ENCODE data around the gene MEIS2. TPM values are rescaled to one million over a fixed set of nuclear protein-coding genes. Genes with fewer than 3 reads are reported as not detected.

MEIS2 gene
- total RNA-seq, 1 donor from 2014 or later = 13.0 TPM

GRCh38 chr15:36959746-36960145 lies 140.6 kb downstream of the MEIS2 start:
- Mint-ChIP-seq H3K4me1 (ENCODE audit: unreplicated experiment) (no peaks in the 10 kb centered on the region), H3K27me3 (ENCODE audit: unreplicated experiment) (no peaks in the 10 kb centered on the region), H3K4me3 (ENCODE audit: unreplicated experiment) (no peak overlapping the region), H3K9me3 (ENCODE audit: unreplicated experiment) (no peaks in the 10 kb centered on the region), H3K27ac (ENCODE audit: unreplicated experiment) (no peak overlapping the region), H3K36me3 (ENCODE audit: low read depth, unreplicated experiment) (no peaks in the 10 kb centered on the region)
- TF ChIP-seq, protein P1, sequence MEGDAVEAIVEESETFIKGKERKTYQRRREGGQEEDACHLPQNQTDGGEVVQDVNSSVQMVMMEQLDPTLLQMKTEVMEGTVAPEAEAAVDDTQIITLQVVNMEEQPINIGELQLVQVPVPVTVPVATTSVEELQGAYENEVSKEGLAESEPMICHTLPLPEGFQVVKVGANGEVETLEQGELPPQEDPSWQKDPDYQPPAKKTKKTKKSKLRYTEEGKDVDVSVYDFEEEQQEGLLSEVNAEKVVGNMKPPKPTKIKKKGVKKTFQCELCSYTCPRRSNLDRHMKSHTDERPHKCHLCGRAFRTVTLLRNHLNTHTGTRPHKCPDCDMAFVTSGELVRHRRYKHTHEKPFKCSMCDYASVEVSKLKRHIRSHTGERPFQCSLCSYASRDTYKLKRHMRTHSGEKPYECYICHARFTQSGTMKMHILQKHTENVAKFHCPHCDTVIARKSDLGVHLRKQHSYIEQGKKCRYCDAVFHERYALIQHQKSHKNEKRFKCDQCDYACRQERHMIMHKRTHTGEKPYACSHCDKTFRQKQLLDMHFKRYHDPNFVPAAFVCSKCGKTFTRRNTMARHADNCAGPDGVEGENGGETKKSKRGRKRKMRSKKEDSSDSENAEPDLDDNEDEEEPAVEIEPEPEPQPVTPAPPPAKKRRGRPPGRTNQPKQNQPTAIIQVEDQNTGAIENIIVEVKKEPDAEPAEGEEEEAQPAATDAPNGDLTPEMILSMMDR (IDR thresholded peaks at IDR 0.05; ENCODE audit: unreplicated experiment) = no peak
- DNase-seq (ENCODE audit: low spot score) = no peak

DNA sequence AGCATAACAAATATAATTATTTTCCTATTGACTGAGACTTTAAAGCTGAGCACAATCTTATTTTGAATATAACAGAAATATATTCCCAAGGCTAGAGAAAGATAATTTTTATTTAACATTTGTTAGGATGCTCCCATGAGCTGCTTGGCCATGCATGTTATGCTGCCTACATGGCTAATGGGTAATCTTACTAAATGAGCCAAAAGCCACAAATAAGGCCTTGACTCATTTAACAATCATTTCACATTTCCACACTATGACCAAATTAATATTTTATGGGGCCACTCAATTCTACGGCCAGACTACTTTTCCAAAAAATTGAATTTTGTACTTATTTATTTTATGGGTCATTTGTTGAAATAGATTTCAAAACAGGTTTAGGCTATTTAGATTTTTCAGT lies 141.7 kb downstream of the MEIS2 start:
- Mint-ChIP-seq H3K4me3 (ENCODE audit: unreplicated experiment) (no peak overlapping the region), H3K4me1 (ENCODE audit: unreplicated experiment) (no peaks in the 10 kb centered on the region), H3K36me3 (ENCODE audit: low read depth, unreplicated experiment) (no peaks in the 10 kb centered on the region), H3K9me3 (ENCODE audit: unreplicated experiment) (no peaks in the 10 kb centered on the region), H3K27ac (ENCODE audit: unreplicated experiment) (no peak overlapping the region), H3K27me3 (ENCODE audit: unreplicated experiment) (no peaks in the 10 kb centered on the region)
- no peak for DNase-seq (ENCODE audit: low spot score)
- TF ChIP-seq, protein P1 (IDR thresholded peaks at IDR 0.05; ENCODE audit: unreplicated experiment) = no peak

DNA sequence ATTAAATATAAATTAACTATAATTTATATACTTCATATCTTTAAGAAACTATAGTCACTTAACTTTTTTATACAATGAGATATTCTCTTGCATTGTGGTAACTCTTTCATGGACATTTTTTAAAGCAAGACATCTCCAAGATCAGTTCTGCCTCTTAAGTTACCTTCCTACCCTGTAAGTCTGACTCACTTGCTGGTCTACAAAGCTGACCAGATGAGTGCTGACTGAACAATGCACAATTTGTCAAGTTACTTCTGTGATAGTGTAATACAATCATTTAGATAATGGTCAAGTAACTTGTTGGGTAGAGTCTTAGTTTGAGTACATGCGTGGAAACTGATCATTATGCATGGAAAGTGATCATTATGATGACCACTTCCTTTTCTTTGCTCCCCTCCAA lies 145.9 kb downstream of the MEIS2 start:
- Mint-ChIP-seq H3K4me3 (ENCODE audit: unreplicated experiment) (no peak overlapping the region), H3K27ac (ENCODE audit: unreplicated experiment) (no peak overlapping the region), H3K4me1 (ENCODE audit: unreplicated experiment) (no peaks in the 10 kb centered on the region), H3K27me3 (ENCODE audit: unreplicated experiment) (no peaks in the 10 kb centered on the region), H3K36me3 (ENCODE audit: low read depth, unreplicated experiment) (no peaks in the 10 kb centered on the region), H3K9me3 (ENCODE audit: unreplicated experiment) (no peaks in the 10 kb centered on the region)
- TF ChIP-seq, protein P1 (IDR thresholded peaks at IDR 0.05; ENCODE audit: unreplicated experiment) = no peak
- no peak for DNase-seq (ENCODE audit: low spot score)

DNA sequence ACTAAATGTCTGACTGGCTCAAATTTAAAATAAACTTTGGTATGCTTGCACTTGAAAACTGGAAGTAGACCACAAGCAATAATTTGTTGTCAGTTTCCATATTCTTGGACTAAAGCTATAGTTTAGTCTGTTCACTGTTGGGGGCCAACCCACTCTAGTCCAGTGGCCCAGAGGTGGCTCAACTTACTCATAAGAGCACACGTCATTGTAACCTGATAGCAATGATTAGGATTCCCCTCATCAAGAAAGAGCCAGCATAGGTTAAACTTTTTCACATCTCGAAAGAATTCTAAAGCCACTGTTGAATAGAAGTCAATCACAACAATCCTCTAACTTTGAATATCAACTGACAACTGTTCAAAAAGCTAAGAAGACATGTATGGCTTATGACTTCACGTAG lies 147.0 kb downstream of the MEIS2 start:
- DNase-seq (ENCODE audit: low spot score) = no peak
- Mint-ChIP-seq H3K27ac (ENCODE audit: unreplicated experiment) (no peak overlapping the region), H3K4me1 (ENCODE audit: unreplicated experiment) (no peaks in the 10 kb centered on the region), H3K4me3 (ENCODE audit: unreplicated experiment) (no peak overlapping the region), H3K9me3 (ENCODE audit: unreplicated experiment) (no peaks in the 10 kb centered on the region), H3K36me3 (ENCODE audit: low read depth, unreplicated experiment) (no peaks in the 10 kb centered on the region), H3K27me3 (ENCODE audit: unreplicated experiment) (no peaks in the 10 kb centered on the region)
- TF ChIP-seq, protein P1 (IDR thresholded peaks at IDR 0.05; ENCODE audit: unreplicated experiment) = no peak

DNA sequence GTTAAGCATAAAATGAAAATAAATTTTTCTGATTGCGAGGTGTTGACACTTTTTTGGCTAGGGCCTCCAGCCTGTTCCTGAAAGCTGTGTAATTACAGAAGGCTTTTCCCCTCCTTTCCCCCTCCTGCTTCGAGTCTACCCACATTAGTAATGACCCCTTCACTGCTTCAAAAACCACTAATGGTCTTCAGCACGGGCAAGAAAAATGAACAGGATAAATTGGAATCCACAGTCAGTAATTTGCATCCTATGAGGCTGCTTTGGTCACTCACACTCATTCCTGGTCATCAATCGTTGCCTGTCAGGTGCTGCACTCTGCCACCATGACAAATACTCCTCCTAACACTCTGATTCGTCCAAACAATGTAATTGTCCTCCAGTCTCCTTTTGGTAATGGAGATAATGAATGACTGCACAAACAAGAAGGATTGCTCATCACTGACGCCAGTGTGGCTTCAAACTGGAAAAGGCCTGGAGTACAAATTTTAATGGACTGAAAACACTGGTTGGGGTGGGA lies 148.6 kb downstream of the MEIS2 start:
- DNase-seq (ENCODE audit: low spot score) = no peak
- Mint-ChIP-seq H3K4me3 (ENCODE audit: unreplicated experiment) (no peak overlapping the region), H3K27me3 (ENCODE audit: unreplicated experiment) (no peaks in the 10 kb centered on the region), H3K4me1 (ENCODE audit: unreplicated experiment) (no peaks in the 10 kb centered on the region), H3K36me3 (ENCODE audit: low read depth, unreplicated experiment) (no peaks in the 10 kb centered on the region), H3K9me3 (ENCODE audit: unreplicated experiment) (no peaks in the 10 kb centered on the region), H3K27ac (ENCODE audit: unreplicated experiment) (no peak overlapping the region)
- TF ChIP-seq, protein P1 (IDR thresholded peaks at IDR 0.05; ENCODE audit: unreplicated experiment) = no peak
